Pancreas (tissue), 10 donors: ENCODE results near the gene HLA-A. TPM values are rescaled to one million over a fixed set of nuclear protein-coding genes. Genes with fewer than 3 reads are reported as not detected.

Source experiments
- ATAC-seq, 4 donors: fragments of 200-7000 bp; cut with Tn5 transposase; one replicate each; pipeline versions ENCODE4 v1.8.0 to v1.9.1; 2020; ENCODE audit warnings: mild to moderate bottlenecking in 4 of 4, moderate library complexity in 4 of 4
- DNase-seq, 6 donors: peaks; one replicate each; pipeline ENCODE4 v3.0.0-alpha.2; 2020
- FAIRE-seq: peaks from 2 replicates; lab custom pipeline; 2012; peaks lifted over from hg19 to GRCh38; lab: Jason Lieb, UNC
- H3K27ac ChIP-seq, 4 donors: fragments of 200-600 bp; sonication (generic); 1 replicate in 3 of 4; 2 replicates in 1 of 4; pipeline versions ENCODE4 v1.5.0 to v1.8.0; 2020
- H3K27me3 ChIP-seq, 4 donors: fragments of 200-600 bp; one replicate each; pipeline ENCODE4 v1.8.0; 2021
- H3K36me3 ChIP-seq, 3 donors: fragments of 200-600 bp; sonication (generic) in 1 of 3; one replicate each; pipeline versions ENCODE4 v1.5.0 to v1.8.0; 2020 to 2021
- H3K4me1 ChIP-seq, 3 donors: fragments of 200-600 bp; one replicate each; pipeline ENCODE4 v1.8.0; 2021
- H3K4me3 ChIP-seq, 4 donors: fragments of 200-600 bp; sonication (generic) in 2 of 4; one replicate each; pipeline versions ENCODE4 v1.5.0 to v1.8.0; 2020 to 2021
- H3K9me3 ChIP-seq, 4 donors: fragments of 200-600 bp; one replicate each; pipeline ENCODE4 v1.8.0; 2021
- CTCF ChIP-seq, 4 donors: fragments of 200-600 bp; sonication (generic) in 3 of 4; IDR thresholded peaks; one replicate each; pipeline versions ENCODE4 v1.5.0 to v1.8.0; 2021; ENCODE audit warnings: antibody characterized with exemption in 4 of 4
- whole genome bisulfite sequencing, 2 donors: extraction: QIAGEN DNeasy Blood & Tissue Kit; methylation state at CpG; one replicate each; pipeline ENCODE4 v1.1.7; 2013; 5-methylcytosine and 5-hydroxymethylcytosine counted together
- intact Hi-C, 3 donors: fragments of 100-400 bp; cut with DNase I; formaldehyde crosslinking; loops; one replicate each; pipeline versions ENCODE4 v1.11.1 to v1.14.2; 2022
- polyA plus RNA-seq, 2 donors: library from polyadenylated mRNA; stranded (reverse); fragments of 200-250 nt; gene quantifications; one replicate each; pipeline ENCODE4 v1.2.3, GENCODE V29; 2013
- total RNA-seq, 6 donors: library from RNA; stranded (reverse); fragmentation: NEBNext Ultra II Directional in 4 of 6; extraction: Animal tissue kit (Norgen Biotek cat#: 25700) in 4 of 6; gene quantifications; one replicate each; pipeline versions ENCODE4 v1.2.1 to v1.2.4, GENCODE V29; 2021 to 2023
- donor health status: healthy with polysubstance abuse.
- donor health status: DM: no; HTN: no; CAD: no; lungs with moderate emphysema.
- donor health status: DM: no; HTN: no; CAD: no.
- donor health status: control.
- donor health status: control.
- donor health status: Bipolar disorder and iron deficiency.
- donor health status: DM: yes; HTN: yes; CAD: no.
- donor health status: DM: no; HTN: no; CAD: no.
- donor health status: DM: no; HTN: no; CAD: no.
- donor health status: DM: yes; HTN: yes; CAD: no.

HLA-A gene
- total and polyA plus RNA-seq, 8 donors = 63.7 to 374 (median 153) TPM

GRCh38 chr6:29982097-29982496 lies 39.8 kb downstream of the HLA-A start:
- Histone ChIP-seq H3K4me3 (no peak overlapping the region), H3K27me3 (no peaks in the 10 kb centered on the region), H3K36me3 (no peaks in the 10 kb centered on the region), H3K9me3 (no peaks in the 10 kb centered on the region), H3K27ac (no peak overlapping the region), H3K4me1 (peaks cover 0 to 5% (median 3%) of the 10 kb centered on the region in 3 donors)
- no peak for DNase-seq
- FAIRE-seq = no peak
- ATAC-seq = no peak
- no peak for TF ChIP-seq CTCF (IDR thresholded peaks at IDR 0.05)
- intact Hi-C loops = no loop called here

GRCh38 chr6:29984232-29984631 lies 41.9 kb downstream of the HLA-A start:
- DNase-seq (no peak), FAIRE-seq (no peak), ATAC-seq (no peak)
- Histone ChIP-seq H3K9me3 (no peaks in the 10 kb centered on the region), H3K27ac (no peak overlapping the region), H3K4me1 (no peaks in the 10 kb centered on the region), H3K27me3 (no peaks in the 10 kb centered on the region), H3K4me3 (no peak overlapping the region), H3K36me3 (no peaks in the 10 kb centered on the region)
- 45 to 79% methylated on average over 3 of the region's 3 CpGs for WGBS, 2 donors
- intact Hi-C loops = no loop called here
- TF ChIP-seq CTCF (IDR thresholded peaks at IDR 0.05) = no peak

- Histone ChIP-seq H3K27ac (no peak overlapping the region), H3K9me3 (no peaks in the 10 kb centered on the region), H3K4me1 (no peaks in the 10 kb centered on the region), H3K36me3 (no peaks in the 10 kb centered on the region), H3K4me3 (no peak overlapping the region), H3K27me3 (no peaks in the 10 kb centered on the region)
- no peak for ATAC-seq
- FAIRE-seq = no peak
- intact Hi-C loops = no loop called here
- DNase-seq = no peak
- 68 to 95% methylated on average over 2 of the region's 2 CpGs for WGBS, 2 donors
- TF ChIP-seq CTCF (IDR thresholded peaks at IDR 0.05) = no peak
Observed at GRCh38 chr6:29984992-29985391, 42.7 kb downstream of the HLA-A start.

- ATAC-seq (no peak), DNase-seq (no peak), FAIRE-seq (no peak)
- no peaks in the 10 kb centered on the region for H3K27me3 ChIP-seq
- H3K9me3 ChIP-seq = no peaks in the 10 kb centered on the region
- TF ChIP-seq CTCF (IDR thresholded peaks at IDR 0.05) = no peak
- no peaks in the 10 kb centered on the region for H3K36me3 ChIP-seq
- intact Hi-C loops = no loop called here
- WGBS, 2 donors = 58 to 80% methylated on average over 4 of the region's 4 CpGs
- no peaks in the 10 kb centered on the region for H3K4me1 ChIP-seq
- H3K4me3 ChIP-seq = no peak overlapping the region
- H3K27ac ChIP-seq = no peak overlapping the region
Observed at GRCh38 chr6:29986179-29986781, 43.9 kb downstream of the HLA-A start.

GRCh38 chr6:29989211-29989610 lies 46.9 kb downstream of the HLA-A start:
- intact Hi-C loops = no loop called here
- Histone ChIP-seq H3K27me3 (no peaks in the 10 kb centered on the region), H3K4me3 (no peak overlapping the region), H3K4me1 (no peaks in the 10 kb centered on the region), H3K27ac (no peak overlapping the region), H3K36me3 (no peaks in the 10 kb centered on the region), H3K9me3 (no peaks in the 10 kb centered on the region)
- no peak for FAIRE-seq
- DNase-seq = no peak
- TF ChIP-seq CTCF (IDR thresholded peaks at IDR 0.05) = no peak
- WGBS, 2 donors = 87 to 92% methylated on average over 2 of the region's 2 CpGs
- no peak for ATAC-seq
